ENCODE results near the gene MRPL54.

DNA sequence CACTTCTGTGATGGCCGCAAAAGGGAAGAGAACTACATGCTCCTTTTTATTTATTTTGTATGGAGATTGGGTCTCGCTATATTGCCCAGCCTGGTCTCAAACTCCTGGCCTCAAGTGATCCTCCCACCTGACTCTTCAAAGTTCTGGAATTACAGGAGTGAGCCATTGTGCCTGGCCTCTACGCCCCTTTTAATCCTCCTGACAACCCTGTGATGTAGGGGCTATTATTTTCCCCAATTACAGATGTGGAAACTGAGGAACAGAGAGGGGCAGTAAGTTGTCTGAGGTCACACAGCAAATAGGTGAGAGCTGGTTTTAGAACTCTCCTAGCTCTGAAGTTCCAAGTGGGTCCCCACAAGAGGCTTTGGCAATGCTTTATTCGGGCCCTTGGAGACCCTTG is 42.6 kb upstream of the MRPL54 start:
- no peak for TF ChIP-seq CSDC2 (CRISPR knock-in tag; IDR thresholded peaks at IDR 0.05)
- TF ChIP-seq ZNF8 (CRISPR knock-in tag; IDR thresholded peaks at IDR 0.05) = no peak
- TF ChIP-seq, protein P1, sequence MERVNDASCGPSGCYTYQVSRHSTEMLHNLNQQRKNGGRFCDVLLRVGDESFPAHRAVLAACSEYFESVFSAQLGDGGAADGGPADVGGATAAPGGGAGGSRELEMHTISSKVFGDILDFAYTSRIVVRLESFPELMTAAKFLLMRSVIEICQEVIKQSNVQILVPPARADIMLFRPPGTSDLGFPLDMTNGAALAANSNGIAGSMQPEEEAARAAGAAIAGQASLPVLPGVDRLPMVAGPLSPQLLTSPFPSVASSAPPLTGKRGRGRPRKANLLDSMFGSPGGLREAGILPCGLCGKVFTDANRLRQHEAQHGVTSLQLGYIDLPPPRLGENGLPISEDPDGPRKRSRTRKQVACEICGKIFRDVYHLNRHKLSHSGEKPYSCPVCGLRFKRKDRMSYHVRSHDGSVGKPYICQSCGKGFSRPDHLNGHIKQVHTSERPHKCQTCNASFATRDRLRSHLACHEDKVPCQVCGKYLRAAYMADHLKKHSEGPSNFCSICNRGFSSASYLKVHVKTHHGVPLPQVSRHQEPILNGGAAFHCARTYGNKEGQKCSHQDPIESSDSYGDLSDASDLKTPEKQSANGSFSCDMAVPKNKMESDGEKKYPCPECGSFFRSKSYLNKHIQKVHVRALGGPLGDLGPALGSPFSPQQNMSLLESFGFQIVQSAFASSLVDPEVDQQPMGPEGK (CRISPR knock-in tag; IDR thresholded peaks at IDR 0.05; ENCODE audit: borderline replicate concordance) = no peak
- no peak for TF ChIP-seq ARNTL (CRISPR knock-in tag; IDR thresholded peaks at IDR 0.05; ENCODE audit: borderline replicate concordance, low read depth)
- TF ChIP-seq, protein P2, sequence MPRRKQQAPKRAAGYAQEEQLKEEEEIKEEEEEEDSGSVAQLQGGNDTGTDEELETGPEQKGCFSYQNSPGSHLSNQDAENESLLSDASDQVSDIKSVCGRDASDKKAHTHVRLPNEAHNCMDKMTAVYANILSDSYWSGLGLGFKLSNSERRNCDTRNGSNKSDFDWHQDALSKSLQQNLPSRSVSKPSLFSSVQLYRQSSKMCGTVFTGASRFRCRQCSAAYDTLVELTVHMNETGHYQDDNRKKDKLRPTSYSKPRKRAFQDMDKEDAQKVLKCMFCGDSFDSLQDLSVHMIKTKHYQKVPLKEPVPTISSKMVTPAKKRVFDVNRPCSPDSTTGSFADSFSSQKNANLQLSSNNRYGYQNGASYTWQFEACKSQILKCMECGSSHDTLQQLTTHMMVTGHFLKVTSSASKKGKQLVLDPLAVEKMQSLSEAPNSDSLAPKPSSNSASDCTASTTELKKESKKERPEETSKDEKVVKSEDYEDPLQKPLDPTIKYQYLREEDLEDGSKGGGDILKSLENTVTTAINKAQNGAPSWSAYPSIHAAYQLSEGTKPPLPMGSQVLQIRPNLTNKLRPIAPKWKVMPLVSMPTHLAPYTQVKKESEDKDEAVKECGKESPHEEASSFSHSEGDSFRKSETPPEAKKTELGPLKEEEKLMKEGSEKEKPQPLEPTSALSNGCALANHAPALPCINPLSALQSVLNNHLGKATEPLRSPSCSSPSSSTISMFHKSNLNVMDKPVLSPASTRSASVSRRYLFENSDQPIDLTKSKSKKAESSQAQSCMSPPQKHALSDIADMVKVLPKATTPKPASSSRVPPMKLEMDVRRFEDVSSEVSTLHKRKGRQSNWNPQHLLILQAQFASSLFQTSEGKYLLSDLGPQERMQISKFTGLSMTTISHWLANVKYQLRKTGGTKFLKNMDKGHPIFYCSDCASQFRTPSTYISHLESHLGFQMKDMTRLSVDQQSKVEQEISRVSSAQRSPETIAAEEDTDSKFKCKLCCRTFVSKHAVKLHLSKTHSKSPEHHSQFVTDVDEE (CRISPR knock-in tag; IDR thresholded peaks at IDR 0.05) = no peak
- no peak for TF ChIP-seq RARB (CRISPR knock-in tag; IDR thresholded peaks at IDR 0.05)
- TF ChIP-seq OSR1 (CRISPR knock-in tag; IDR thresholded peaks at IDR 0.05) = no peak
- TF ChIP-seq, protein P3, sequence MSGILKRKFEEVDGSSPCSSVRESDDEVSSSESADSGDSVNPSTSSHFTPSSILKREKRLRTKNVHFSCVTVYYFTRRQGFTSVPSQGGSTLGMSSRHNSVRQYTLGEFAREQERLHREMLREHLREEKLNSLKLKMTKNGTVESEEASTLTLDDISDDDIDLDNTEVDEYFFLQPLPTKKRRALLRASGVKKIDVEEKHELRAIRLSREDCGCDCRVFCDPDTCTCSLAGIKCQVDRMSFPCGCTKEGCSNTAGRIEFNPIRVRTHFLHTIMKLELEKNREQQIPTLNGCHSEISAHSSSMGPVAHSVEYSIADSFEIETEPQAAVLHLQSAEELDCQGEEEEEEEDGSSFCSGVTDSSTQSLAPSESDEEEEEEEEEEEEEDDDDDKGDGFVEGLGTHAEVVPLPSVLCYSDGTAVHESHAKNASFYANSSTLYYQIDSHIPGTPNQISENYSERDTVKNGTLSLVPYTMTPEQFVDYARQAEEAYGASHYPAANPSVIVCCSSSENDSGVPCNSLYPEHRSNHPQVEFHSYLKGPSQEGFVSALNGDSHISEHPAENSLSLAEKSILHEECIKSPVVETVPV (CRISPR knock-in tag; IDR thresholded peaks at IDR 0.05) = no peak
